GM19035 (cell line): ENCODE data around the gene CAV1.
A peak's percentile ranks its signal among the peaks of the same experiment; 100 is the strongest.

Experiments
- ATAC-seq: cut with Tn5 transposase; IDR thresholded peaks from one replicate; pipeline ENCODE4 v1.9.1; 2021; ENCODE audit not compliant: unreplicated experiment

Gene CAV1

DNA sequence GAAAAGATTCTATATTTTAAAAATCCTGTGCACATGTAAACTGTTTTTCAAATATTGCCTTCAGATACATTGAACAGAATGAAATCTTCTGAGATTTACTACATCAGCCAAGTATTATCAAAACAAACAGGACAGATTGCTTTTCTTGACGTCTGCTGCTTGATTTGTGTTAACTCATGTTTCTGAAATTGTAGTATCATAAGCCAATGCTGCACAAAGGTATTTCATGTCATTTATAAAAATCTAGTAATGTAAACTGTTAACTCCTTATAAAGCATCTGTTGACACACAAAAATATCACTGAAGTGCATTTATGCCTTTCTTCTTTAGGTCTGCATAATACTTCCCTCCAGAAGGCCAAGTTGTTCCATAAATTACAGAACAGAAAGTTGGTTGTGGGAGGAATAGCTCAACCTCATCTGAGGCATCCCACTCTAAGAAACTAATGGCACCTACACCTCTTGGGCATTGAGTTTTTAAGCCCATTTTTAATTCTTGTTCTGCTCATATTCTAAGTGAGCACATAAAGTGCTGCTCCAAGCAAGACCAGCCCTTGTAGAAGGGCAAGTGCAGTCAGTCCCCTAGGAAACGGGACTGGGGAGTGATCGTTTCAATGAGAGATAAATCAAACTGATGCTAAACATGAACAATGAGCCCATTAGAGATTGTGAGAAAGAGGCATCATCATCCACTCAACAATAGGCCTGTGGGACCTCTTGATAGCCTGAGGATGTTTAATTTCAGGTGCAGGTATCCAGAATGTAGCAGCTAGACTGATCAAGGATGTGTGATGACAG lies 28.5 kb downstream of the CAV1 start:
- ATAC-seq: no peak

DNA sequence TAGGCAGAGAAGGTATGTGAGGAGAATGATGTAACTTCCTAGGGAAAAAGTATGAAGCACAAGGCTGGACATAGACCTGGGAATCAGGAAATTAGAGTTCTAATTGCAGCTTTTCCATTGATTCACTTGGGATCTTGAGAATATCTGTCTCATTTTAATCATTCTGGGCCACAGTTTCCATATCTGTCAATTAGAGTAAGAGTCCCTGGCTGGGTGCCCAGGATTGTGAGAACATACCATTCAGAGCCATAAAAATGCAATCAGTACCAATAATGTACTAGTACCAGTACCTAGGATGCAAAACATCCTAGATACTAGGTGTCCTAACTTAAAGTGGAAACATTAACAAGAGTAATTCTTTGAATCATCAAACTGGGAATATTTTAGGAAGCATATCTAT lies 29.6 kb downstream of the CAV1 start:
- ATAC-seq: no peak

DNA sequence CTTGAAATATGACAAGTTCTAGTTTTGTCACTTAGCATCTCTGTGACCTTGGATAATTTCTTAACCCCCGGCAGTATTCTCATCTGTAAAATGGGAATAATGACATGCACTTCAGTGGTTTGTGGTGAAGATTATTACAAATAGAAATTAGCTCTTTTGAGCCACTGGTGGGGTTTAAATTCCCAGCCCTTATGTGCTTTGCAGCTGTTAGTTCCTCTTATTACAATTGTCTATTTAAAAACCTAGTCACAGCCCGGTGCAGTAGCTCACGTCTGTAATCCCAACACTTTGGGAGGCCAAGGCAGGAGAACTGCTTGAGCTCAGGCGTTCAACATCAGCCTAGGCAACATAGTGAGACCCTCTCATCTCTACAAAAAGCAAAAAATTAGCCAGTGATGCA lies 30.1 kb downstream of the CAV1 start:
- no peak for ATAC-seq

DNA sequence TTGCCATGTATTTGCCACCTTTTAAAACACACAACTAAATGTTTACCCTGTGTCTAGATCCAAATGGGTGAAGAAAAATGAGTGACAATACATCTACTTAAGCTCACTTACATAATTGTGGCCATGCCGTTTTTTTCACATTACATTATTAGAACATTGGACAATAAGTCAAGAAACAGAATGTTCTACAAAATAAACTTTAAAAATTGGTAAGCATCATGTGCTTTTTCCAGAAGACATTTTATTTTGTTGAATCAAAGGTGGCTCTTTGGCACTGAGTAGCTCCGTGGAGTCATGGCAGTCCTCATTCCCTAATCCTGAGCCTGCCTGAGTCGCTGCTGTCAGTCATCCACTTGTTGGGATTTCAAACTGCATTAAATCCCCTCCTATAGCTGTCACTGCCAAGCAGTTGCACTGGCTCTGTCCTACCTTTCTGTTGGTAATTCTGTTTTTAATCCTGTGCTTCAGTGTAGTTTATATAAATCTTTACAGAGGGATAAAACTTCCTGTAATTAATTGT lies 32.3 kb downstream of the CAV1 start:
- ATAC-seq: no peak

DNA sequence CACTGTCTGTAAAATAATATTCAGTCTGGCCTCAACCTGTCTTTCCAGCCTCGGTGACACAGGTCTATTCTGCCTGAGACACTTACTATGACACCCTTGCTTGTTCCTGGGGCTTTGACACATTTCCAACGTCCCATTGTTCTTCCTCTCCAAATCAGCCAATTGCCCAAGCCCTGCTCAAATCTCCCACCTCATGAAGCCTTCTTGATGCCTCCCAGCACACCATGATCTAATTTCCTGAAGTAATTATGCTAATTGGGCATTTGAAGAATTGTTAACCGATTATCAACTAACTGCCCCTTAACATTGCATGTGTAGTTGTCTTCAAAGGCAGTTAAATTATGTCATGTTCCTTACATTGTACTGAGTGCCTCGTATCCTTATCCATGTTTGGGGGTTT lies 33.1 kb downstream of the CAV1 start:
- ATAC-seq: no peak

DNA sequence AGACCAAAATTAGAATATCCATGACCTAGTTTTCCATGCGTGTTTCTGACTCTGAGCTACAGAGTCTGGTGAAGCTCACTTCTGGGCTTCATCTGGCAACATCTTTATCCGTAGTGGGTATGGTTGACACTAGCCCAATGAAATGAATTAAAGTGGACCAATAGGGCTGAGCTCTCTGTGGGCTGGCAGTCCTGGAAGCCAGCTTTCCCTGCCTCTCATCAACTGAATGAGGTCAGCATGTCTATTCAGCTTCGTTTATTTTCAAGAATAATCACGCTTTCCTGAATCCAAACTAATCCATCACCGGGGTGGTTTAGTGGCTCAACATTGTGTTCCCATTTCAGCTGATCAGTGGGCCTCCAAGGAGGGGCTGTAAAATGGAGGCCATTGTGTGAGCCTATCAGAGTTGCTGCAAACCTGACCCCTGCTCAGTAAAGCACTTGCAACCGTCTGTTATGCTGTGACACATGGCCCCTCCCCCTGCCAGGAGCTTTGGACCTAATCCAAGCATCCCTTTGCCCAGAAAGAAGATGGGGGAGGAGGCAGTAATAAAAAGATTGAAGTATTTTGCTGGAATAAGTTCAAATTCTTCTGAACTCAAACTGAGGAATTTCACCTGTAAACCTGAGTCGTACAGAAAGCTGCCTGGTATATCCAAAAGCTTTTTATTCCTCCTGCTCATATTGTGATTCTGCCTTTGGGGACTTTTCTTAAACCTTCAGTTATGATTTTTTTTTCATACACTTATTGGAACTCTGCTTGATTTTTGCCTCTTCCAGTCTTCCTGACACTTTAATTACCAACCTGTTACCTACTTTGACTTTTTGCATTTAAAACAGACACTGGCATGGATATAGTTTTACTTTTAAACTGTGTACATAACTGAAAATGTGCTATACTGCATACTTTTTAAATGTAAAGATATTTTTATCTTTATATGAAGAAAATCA lies 35.5 kb downstream of the CAV1 start:
- no peak for ATAC-seq

DNA sequence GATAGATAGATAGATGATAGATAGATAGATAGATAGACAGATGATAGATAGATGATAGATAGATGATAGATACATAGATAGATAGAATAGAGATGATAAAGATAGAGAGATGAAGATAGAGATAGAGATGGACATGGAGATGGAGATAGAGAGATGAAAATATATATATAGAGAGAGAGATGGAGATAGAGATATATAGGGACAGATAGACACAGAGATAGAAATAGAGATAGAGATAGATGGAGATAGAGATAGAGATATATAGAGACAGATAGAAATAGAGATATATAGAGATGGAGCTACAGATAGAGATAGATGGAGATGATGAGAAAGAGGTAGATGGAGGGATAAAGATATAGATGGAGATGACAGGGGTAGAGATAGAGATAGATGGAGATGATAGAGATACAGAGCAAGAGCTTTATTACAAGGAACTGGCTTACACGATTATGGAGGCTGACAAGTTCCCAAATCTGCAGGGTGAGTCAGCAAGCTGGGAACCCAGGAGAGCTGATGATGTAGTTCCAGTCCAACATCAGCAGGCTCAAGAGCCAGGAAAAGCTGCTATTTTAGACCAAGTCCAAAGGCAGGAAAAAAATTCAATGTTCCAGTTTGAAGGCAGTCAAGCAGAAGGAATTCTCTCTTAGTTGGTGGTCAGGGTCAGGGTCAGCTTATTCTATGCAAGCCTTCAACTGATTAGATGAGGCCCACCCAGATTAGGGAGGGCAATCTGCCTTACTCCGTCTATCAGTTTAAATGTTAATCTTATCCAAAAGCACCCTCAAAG lies 37.1 kb downstream of the CAV1 start:
- no peak for ATAC-seq

DNA sequence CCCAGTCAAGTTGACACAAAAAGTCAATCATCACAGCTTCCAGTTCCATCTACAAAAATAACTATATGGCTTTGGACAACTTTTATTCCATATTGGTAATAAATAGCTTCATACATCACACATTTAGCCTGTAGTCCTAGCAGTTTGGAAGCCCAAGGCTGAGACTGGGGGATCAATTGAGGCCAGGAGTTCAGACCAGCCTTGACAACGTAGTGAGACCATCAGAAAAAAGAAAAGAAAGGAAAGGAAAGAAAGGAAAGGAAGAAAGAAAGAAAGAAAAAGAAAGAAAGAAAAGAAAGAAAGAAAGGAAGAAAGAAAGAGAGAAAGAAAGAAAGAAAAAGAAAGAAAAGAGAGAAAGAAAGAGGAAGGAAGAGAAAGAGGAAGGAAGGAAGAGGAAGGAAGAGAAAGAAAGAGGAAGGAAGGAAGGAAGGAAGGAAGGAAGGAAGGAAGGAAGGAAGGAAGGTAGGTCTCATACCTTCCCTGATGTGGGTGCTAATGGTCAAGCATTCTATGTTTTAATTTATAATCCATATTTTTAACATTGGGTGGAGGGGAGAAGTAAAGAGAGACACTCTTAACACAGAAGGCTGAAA lies 37.8 kb downstream of the CAV1 start:
- no peak for ATAC-seq

DNA sequence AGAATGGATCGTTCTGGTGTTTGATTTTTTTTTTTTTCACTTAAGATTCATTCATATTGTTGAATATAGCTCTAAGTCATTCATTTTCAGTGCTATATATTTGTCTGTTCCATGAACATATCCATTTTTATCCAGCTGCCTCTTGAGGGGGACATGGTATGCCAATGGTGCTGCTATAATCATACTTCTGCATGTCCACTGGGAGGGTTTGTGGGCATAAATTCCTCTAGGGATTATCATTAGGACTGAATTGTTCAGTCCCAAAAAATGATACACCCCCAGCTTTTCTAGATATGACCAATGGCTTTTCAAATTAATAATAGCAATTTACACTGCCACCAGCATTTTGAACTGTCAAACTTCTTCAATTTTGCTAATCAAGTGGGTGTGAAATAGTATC lies 41.1 kb downstream of the CAV1 start:
- no peak for ATAC-seq

DNA sequence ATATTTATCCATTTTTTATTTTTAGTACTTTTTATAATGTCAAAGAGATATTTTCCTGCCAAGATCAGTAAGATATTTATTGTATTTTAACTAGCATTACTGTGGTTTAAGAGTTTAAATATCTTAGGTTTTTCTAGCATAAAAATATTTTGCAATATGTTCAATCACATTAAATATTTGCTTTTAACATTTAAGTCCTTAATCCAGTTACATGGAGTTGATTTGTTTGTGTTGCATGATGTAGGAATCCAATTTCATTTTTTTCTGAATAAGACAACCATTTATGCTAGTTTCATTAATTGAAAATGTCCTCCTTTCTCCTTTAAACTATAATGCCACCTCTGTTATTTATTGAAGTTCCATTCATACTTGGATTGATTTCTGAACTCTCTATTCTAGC lies 41.8 kb downstream of the CAV1 start:
- no peak for ATAC-seq

DNA sequence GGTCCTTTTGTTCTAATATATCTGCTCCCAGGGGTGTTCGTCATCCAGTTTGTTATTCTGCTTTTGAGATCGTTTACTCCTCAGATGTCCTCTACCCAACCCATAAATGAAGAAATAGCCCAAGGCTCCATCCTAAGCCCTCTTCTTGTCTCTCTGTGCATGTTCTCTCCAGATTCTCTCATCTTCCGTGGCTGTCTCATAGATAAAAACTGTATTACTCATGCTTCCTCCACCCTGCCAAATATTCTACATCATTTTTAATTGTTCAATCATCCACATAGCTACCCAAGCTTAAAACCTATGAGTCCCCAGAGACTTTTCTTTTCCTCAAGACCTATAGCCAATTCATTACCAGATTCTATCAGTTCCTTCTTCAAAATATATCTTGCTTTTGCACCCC lies 44.9 kb downstream of the CAV1 start:
- ATAC-seq: no peak

DNA sequence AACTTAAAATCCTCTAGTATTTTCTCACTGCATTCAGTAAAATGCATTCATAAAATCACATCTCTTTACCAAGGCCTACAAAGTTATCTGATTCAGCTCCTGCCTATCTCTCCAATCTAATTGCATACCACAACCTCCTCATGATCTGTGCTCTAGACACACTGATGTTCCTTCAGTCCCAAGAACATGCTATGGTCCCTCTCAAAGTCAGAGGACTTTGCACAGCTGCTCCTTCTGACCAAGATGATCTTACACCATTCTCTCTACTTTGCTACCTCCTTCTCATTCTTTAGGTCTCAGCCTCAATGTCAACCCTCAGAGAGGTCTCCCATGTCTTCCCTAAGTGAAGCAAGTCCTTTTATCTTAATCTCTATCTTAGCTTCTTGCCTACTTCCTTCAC lies 45.5 kb downstream of the CAV1 start:
- no peak for ATAC-seq

DNA sequence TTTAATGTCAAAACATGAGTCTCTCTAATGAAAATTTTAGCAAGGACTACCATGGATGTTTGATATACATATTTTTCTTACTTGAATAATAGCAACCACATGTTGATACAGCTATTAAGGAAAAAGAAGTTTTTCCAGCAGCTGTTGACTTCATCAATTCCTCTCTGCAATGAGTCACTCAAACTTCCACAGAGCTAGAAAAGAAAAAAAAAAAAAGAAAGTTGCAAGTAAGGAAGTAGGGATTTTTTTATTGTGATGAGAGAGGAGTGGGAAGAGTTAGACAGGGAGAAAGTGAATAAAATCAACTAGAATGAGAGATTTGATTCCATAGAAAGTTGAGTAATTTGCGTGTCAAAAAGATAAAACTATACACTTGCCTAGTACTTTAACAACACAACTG lies 46.2 kb downstream of the CAV1 start:
- ATAC-seq: no peak

DNA sequence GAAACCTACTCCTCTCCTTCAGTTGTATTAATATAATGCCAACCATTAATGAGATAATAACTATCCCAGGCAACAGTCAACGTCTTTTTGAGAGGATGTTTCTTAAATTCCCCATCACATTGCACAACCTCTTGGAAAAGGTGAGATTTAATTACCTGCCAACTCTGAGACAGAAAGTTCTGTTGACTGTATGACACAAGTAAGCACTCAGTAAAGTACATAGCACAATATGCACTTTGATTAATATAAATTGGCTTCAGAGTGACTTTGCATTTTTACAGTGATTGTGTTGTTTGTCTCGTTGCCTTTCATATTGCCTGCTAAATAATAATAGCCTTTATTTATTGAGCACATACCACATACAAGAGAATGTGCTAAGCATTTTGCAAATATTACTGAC lies 46.7 kb downstream of the CAV1 start:
- no peak for ATAC-seq

DNA sequence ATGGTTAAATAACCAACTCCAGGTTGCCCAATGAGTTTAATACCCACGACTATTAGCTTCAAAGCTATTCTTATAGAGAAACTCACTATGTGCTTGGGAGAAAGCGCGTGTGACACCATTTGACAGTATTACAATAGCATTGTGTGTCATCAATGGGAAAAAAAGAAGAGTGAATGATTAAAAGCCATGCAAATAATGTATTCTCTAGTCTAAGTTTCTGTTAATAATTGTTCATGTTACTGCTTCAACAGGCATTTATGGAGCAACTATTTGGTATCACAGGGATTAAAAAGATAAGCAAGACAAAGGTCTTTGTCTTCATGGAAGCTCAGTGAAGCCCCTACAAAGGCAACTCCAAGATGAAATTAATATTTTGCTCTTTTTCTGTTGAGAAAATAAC lies 47.2 kb downstream of the CAV1 start:
- ATAC-seq: no peak

DNA sequence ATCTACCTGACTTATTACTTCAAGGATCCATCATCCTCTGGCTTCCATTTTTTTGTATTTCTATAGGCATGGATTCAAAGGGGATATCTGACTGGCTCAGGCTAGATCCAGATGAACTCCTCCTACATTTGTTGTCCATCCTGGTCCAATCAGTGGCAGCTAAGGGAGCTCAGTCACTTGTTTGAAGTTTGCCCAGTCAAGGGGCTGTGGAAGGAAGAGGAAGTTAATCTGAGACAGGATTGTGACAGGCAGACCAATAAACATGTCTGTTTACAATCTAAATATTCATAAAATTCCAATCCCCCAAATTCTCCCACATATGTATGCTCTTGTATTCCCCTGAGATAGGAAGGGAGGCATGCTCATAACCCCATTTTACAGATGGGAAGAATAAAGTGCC lies 48.7 kb downstream of the CAV1 start:
- ATAC-seq: no peak

DNA sequence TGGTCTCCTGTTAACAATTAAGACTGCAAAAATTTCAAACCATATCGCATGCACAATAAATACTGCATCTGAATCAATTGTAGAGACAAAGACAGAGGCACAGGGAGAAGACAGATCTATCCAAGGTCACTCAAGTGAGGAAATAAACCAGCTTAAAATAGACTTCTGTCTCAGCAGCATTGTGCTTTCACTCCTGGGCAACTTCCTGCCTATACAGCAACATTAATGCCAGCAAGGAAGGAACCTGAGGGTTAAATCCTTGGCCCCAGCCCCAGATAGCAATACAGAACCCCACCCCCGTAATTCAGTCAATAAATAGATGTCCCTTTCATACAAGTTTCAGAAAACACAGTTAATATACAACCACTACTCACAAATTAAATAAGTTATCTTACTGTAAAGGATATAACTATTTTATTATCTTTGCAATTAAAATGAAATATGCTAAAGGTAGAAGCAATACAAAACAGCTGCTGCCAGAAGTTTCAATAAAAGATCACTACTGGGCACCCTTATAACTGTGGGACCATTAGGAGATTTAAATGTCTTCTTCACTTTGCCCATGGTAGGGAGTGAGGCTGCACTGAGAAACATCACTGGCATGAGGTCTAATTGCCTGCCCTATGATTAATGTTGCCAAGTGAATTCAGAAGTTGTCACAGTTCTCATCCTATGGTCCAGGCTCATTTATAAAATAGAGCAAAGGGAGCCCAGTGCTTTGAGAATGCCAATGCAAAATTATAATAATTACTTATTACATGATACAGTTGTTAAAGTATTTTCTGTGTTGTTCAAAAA lies 49.4 kb downstream of the CAV1 start:
- ATAC-seq: no peak

DNA sequence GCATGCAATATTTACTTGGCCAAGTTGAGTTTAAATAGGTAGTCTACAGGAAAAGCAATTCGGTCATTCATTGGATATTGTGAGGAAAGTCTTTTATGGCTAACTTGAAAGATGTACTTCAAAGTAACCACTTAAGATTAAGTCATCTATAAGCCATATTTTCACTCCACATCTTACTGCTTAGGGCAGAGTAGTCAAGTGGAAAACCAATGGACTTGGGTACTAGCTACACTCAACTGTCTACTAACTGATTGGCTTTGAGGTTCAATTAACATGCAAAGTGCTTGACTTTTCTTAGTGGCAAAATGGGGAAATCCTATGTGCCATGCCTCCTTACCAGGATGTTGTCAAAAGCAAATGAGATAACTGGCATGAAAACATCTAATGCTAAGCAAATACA lies 51.0 kb downstream of the CAV1 start:
- ATAC-seq: no peak

DNA sequence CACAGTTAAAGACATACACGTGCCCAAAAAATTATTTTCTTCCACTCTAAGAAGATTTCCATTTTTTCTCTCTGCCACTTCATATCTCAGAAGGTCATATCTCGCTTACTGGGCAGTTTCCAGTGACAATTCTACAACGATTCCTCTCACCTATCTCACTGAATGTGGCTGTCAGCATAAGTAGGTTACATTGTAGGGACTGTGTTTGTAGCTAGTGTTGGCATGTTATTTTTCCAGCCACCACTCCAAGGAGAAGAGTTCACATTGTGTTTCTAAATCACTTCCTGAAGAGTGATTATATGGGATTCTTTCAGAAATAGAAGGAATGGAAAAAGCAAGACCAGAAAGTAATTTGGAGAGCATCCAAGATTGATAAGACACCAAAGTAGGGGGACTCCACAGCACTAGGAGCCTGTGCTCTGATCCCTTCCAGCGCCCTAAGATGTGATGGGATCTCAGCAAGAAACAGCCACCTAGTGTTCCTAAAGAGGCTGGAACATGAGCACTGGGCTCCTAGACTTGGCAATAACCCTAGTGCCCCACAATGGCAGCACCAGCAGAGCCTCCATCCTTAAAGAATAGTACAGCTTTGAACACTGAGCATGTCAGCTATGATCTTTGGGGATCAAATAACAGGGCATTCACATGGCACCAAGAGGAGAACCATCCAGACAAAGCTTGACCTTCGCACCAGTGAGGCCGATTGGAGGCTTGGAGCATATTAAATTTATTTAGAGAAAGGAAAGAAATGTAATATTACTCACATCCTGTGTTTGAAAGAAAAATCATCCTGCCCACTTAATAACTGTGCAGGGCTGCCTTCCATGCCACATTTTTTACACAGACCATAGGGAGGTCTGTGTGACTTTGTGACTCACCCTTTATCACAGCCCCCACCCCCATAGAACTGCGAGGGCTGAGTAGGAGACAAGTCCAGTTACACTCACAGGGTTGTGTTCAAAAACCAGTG lies 51.8 kb downstream of the CAV1 start:
- peak; percentile 3 for ATAC-seq
